CD14-positive monocyte (primary cell): ENCODE measurements around the gene TIMP1. TPM values are rescaled to one million over a fixed set of nuclear protein-coding genes. Genes with fewer than 3 reads are reported as not detected.

Experiments used
- DNase-seq, 3 donors: peaks; one replicate each; pipeline ENCODE4 v3.0.0-alpha.2; 2011 to 2022
- H2AFZ ChIP-seq: 2 replicates; pipeline ENCODE4 v1.6.0; 2012; ENCODE audit warnings: mild to moderate bottlenecking, low read depth, low read length, inconsistent platforms; ENCODE audit not compliant: insufficient read depth, poor library complexity, severe bottlenecking
- H3K27ac ChIP-seq, 2 donors: 1 replicate in 1 of 2; 2 replicates in 1 of 2; pipeline ENCODE4 v1.5.1; 2012 to 2013; ENCODE audit warnings: low read length in 2 of 2, control low read depth in 1 of 2, inconsistent platforms in 1 of 2, low read depth in 1 of 2, mild to moderate bottlenecking in 1 of 2
- H3K27me3 ChIP-seq, 2 donors: one replicate each; pipeline versions ENCODE4 v1.6.0 to v1.6.1; 2011 to 2013; ENCODE audit warnings: low read length in 2 of 2; ENCODE audit not compliant: control insufficient read depth in 2 of 2, insufficient read depth in 2 of 2
- H3K36me3 ChIP-seq, 2 donors: replicated peaks in 1 of 2; 1 replicate in 1 of 2; 2 replicates in 1 of 2; pipeline versions ENCODE4 v1.5.1 to v1.6.1; 2012 to 2013; ENCODE audit warnings: low read length in 2 of 2, control low read depth in 1 of 2, inconsistent platforms in 1 of 2, mild to moderate bottlenecking in 1 of 2; ENCODE audit not compliant: insufficient read depth in 2 of 2, control insufficient read depth in 1 of 2
- H3K4me1 ChIP-seq, 2 donors: 1 replicate in 1 of 2; 2 replicates in 1 of 2; pipeline versions ENCODE4 v1.5.1 to v1.6.1; 2012 to 2013; ENCODE audit warnings: low read length in 2 of 2, control low read depth in 1 of 2, inconsistent platforms in 1 of 2, mild to moderate bottlenecking in 1 of 2, moderate library complexity in 1 of 2; ENCODE audit not compliant: insufficient read depth in 2 of 2, control insufficient read depth in 1 of 2
- H3K4me2 ChIP-seq: replicated peaks from 2 replicates; pipeline ENCODE3; 2012; ENCODE audit warnings: low read length, moderate library complexity, mild to moderate bottlenecking; ENCODE audit not compliant: poor library complexity, severe bottlenecking; ENCODE audit errors: extremely low read depth
- H3K4me3 ChIP-seq, 3 experiments: fragments of 200-600 bp in 1 of 3; sonication (generic) in 1 of 3; replicated peaks in 1 of 3; 1 replicate in 2 of 3; 2 replicates in 1 of 3; pipeline ENCODE4 v1.5.1; 2011 to 2013; ENCODE audit warnings: low read length in 3 of 3, mild to moderate bottlenecking in 3 of 3, control low read depth in 2 of 3, low read depth in 2 of 3, inconsistent platforms in 1 of 3, moderate library complexity in 1 of 3
- H3K79me2 ChIP-seq: 2 replicates; pipeline ENCODE4 v1.6.0; 2012; ENCODE audit warnings: mild to moderate bottlenecking, control low read depth, inconsistent platforms, low read length, moderate library complexity; ENCODE audit not compliant: insufficient read depth
- H3K9ac ChIP-seq: 2 replicates; pipeline ENCODE4 v1.6.0; 2017; ENCODE audit warnings: low read length, mild to moderate bottlenecking; ENCODE audit not compliant: insufficient read depth, poor library complexity, severe bottlenecking
- H3K9me3 ChIP-seq, 2 donors: replicated peaks in 1 of 2; 1 replicate in 1 of 2; 2 replicates in 1 of 2; pipeline versions ENCODE4 v1.5.1 to v1.6.1; 2012 to 2013; ENCODE audit warnings: low read length in 2 of 2, control low read depth in 1 of 2; ENCODE audit not compliant: control insufficient read depth in 1 of 2, insufficient read depth in 1 of 2
- H4K20me1 ChIP-seq: 2 replicates; pipeline ENCODE4 v1.6.0; 2012; ENCODE audit warnings: mild to moderate bottlenecking, low read length, control low read depth, moderate library complexity; ENCODE audit not compliant: insufficient read depth
- H3K27ac Mint-ChIP-seq, 7 donors: one replicate each; pipeline ENCODE4 v1.8.0; 2020; ENCODE audit warnings: mild to moderate bottlenecking in 7 of 7, mixed read lengths in 7 of 7, moderate library complexity in 6 of 7, inconsistent platforms in 2 of 7
- H3K27me3 Mint-ChIP-seq, 3 donors: one replicate each; pipeline ENCODE4 v1.8.0; 2021 to 2022; ENCODE audit warnings: low read depth in 3 of 3, mild to moderate bottlenecking in 3 of 3, mixed read lengths in 3 of 3, moderate library complexity in 3 of 3, inconsistent platforms in 1 of 3
- H3K36me3 Mint-ChIP-seq, 2 donors: one replicate each; pipeline ENCODE4 v1.8.0; 2020; ENCODE audit warnings: mixed read lengths in 2 of 2, inconsistent platforms in 1 of 2, mild to moderate bottlenecking in 1 of 2
- H3K4me1 Mint-ChIP-seq: one replicate; pipeline ENCODE4 v1.8.0; 2020; ENCODE audit warnings: mild to moderate bottlenecking, mixed read lengths
- H3K4me3 Mint-ChIP-seq, 2 donors: one replicate each; pipeline ENCODE4 v1.8.0; 2020; ENCODE audit warnings: mild to moderate bottlenecking in 2 of 2, mixed read lengths in 2 of 2, moderate library complexity in 1 of 2
- H3K9me3 Mint-ChIP-seq, 7 donors: one replicate each; pipeline ENCODE4 v1.8.0; 2020 to 2022; ENCODE audit warnings: mixed read lengths in 7 of 7, mild to moderate bottlenecking in 6 of 7, moderate library complexity in 6 of 7, inconsistent platforms in 2 of 7
- CTCF ChIP-seq: fragments of 200-600 bp; IDR thresholded peaks from one replicate; pipeline ENCODE4 v1.8.0; 2022; ENCODE audit warnings: antibody characterized with exemption, mild to moderate bottlenecking
- WGBS: methylation state at CpG from one replicate; pipeline ENCODE4 v1.1.5; 2013; ENCODE audit warnings: missing lambda C conversion rate; ENCODE audit not compliant: insufficient coverage; 5-methylcytosine and 5-hydroxymethylcytosine counted together
- intact Hi-C, 2 donors: fragments of 100-400 bp; cut with micrococcal nuclease; formaldehyde crosslinking; loops; one replicate each; pipeline versions ENCODE4 v1.15.0 to v1.15.1; 2023
- polyA plus RNA-seq, 3 donors: library from polyadenylated mRNA; depleted of rRNA in 1 of 3; unstranded in 2 of 3; stranded (reverse) in 1 of 3; fragments of 300-500 nt in 2 of 3; fragments of >200 nt in 1 of 3; fragmentation: Illumina TruSeq in 2 of 3; gene quantifications; 1 replicate in 2 of 3; 2 replicates in 1 of 3; pipeline ENCODE4 v1.2.3, GENCODE V29; 2012 to 2021

The TIMP1 gene
- polyA plus RNA-seq, 3 donors = 591 to 682 (median 632) TPM

GRCh38 chrX:47570794-47571193, 11.4 kb upstream of the TIMP1 start:
- no peaks in the 10 kb centered on the region for H3K9me3 ChIP-seq
- H3K4me3 Mint-ChIP-seq = no peak overlapping the region
- no peak overlapping the region for H3K9ac ChIP-seq
- H3K4me2 ChIP-seq = no peak overlapping the region
- WGBS = no CpG with 5 or more reads among the region's 8 CpGs
- H3K27me3 ChIP-seq = peaks cover 0 to 13% of the 10 kb centered on the region in 2 donors
- H3K36me3 ChIP-seq = peaks cover 49 to 60% of the 10 kb centered on the region in 2 donors
- H3K79me2 ChIP-seq = peaks cover 4% of the 10 kb centered on the region
- no peaks in the 10 kb centered on the region for H4K20me1 ChIP-seq
- H3K27me3 Mint-ChIP-seq = peaks cover 8 to 22% (median 17%) of the 10 kb centered on the region in 3 donors
- no peak for DNase-seq
- intact Hi-C loops = no loop called here
- H3K9me3 Mint-ChIP-seq = peaks cover 0 to 12% (median 5%) of the 10 kb centered on the region in 7 donors
- peaks cover 60 to 62% of the 10 kb centered on the region in 2 donors for H3K36me3 Mint-ChIP-seq
- peak overlapping the region in 3 of 7 donors; percentile 13 to 79 (median 58) for H3K27ac Mint-ChIP-seq
- no peak overlapping the region for H3K27ac ChIP-seq
- peaks cover 16 to 29% of the 10 kb centered on the region in 2 donors for H3K4me1 ChIP-seq
- peaks cover 19% of the 10 kb centered on the region for H3K4me1 Mint-ChIP-seq
- H2AFZ ChIP-seq = no peak overlapping the region
- TF ChIP-seq CTCF = no peak
- no peak overlapping the region for H3K4me3 ChIP-seq

GRCh38 chrX:47571215-47571614, 11.0 kb upstream of the TIMP1 start:
- no peak overlapping the region for H3K4me2 ChIP-seq
- no peak overlapping the region for H3K27ac ChIP-seq
- H3K4me1 Mint-ChIP-seq = peaks cover 19% of the 10 kb centered on the region
- TF ChIP-seq CTCF = no peak
- H3K27me3 Mint-ChIP-seq = peaks cover 8 to 22% (median 19%) of the 10 kb centered on the region in 3 donors
- WGBS = 89% methylated on average over 3 of the region's 11 CpGs
- peaks cover 0 to 12% (median 5%) of the 10 kb centered on the region in 7 donors for H3K9me3 Mint-ChIP-seq
- intact Hi-C loops = no loop called here
- H3K4me1 ChIP-seq = peaks cover 16 to 29% of the 10 kb centered on the region in 2 donors
- H3K36me3 Mint-ChIP-seq = peaks cover 58 to 60% of the 10 kb centered on the region in 2 donors
- H3K27ac Mint-ChIP-seq = peak overlapping the region in 2 of 7 donors; percentile 13 to 58
- H3K36me3 ChIP-seq = peaks cover 48 to 59% of the 10 kb centered on the region in 2 donors
- DNase-seq = no peak
- H3K4me3 ChIP-seq = no peak overlapping the region
- no peaks in the 10 kb centered on the region for H3K9me3 ChIP-seq
- no peak overlapping the region for H3K4me3 Mint-ChIP-seq
- H3K9ac ChIP-seq = no peak overlapping the region
- peaks cover 0 to 13% of the 10 kb centered on the region in 2 donors for H3K27me3 ChIP-seq
- no peak overlapping the region for H2AFZ ChIP-seq
- H4K20me1 ChIP-seq = no peaks in the 10 kb centered on the region
- peaks cover 4% of the 10 kb centered on the region for H3K79me2 ChIP-seq
